Smooth muscle cell (in vitro differentiated cells): Measurements from ENCODE around the gene BCAS1. TPM values are rescaled to one million over a fixed set of nuclear protein-coding genes. Genes with fewer than 3 reads are reported as not detected.

Experiments
- DNase-seq: peaks from one replicate; lab custom pipeline; 2025; ENCODE audit not compliant: unreplicated experiment; lab: John Stamatoyannopoulos, UW
- H2AFZ ChIP-seq: fragments of 200-600 bp; sonication (generic); 2 replicates; pipeline ENCODE4 v1.6.0; 2016; ENCODE audit warnings: antibody characterized with exemption, low read depth, mild to moderate bottlenecking
- H3F3A ChIP-seq: fragments of 200-600 bp; sonication (generic); 2 replicates; pipeline ENCODE4 v1.6.0; 2017; ENCODE audit warnings: antibody characterized with exemption, low read depth
- H3K27ac ChIP-seq: fragments of 200-600 bp; sonication (generic); 2 replicates; pipeline ENCODE4 v1.5.1; 2016; ENCODE audit warnings: low read depth, mild to moderate bottlenecking
- H3K27me3 ChIP-seq: fragments of 200-600 bp; sonication (generic); 2 replicates; pipeline ENCODE4 v1.6.1; 2016; ENCODE audit warnings: low read depth, mild to moderate bottlenecking
- H3K36me3 ChIP-seq: fragments of 200-600 bp; sonication (generic); 2 replicates; pipeline ENCODE4 v1.5.1; 2016; ENCODE audit warnings: low read depth
- H3K4me1 ChIP-seq: fragments of 200-600 bp; sonication (generic); 2 replicates; pipeline ENCODE4 v1.5.1; 2016; ENCODE audit warnings: low read depth
- H3K4me2 ChIP-seq: fragments of 200-600 bp; sonication (generic); 2 replicates; pipeline ENCODE4 v1.6.0; 2016; ENCODE audit warnings: mild to moderate bottlenecking
- H3K4me3 ChIP-seq: fragments of 200-600 bp; sonication (generic); 2 replicates; pipeline ENCODE4 v1.5.1; 2016; ENCODE audit warnings: mild to moderate bottlenecking
- H3K79me2 ChIP-seq: fragments of 200-600 bp; sonication (generic); 2 replicates; pipeline ENCODE4 v1.6.0; 2016; ENCODE audit warnings: low read depth, mild to moderate bottlenecking
- H3K9ac ChIP-seq: fragments of 200-600 bp; sonication (generic); 2 replicates; pipeline ENCODE4 v1.6.0; 2016; ENCODE audit warnings: low read depth
- H3K9me3 ChIP-seq: fragments of 200-600 bp; sonication (generic); replicated peaks from 2 replicates; pipeline ENCODE4 v1.5.1; 2016; ENCODE audit warnings: low read depth
- H4K20me1 ChIP-seq: fragments of 200-600 bp; sonication (generic); 2 replicates; pipeline ENCODE4 v1.6.0; 2016; ENCODE audit warnings: low read depth
- WGBS: methylation state at CpG from one replicate; pipeline ENCODE4 v1.1.7; 2016; ENCODE audit warnings: low lambda C conversion rate; 5-methylcytosine and 5-hydroxymethylcytosine counted together
- polyA plus RNA-seq: library from polyadenylated mRNA; unstranded; fragments of >200 nt; fragmentation: Nextera tagmentation; extraction: Ambion mirVana; gene quantifications from 2 replicates; pipeline ENCODE4 v1.2.1, GENCODE V29; 2016
- total RNA-seq: library from RNA; depleted of rRNA; stranded (reverse); fragments of >200 nt; gene quantifications from 2 replicates; pipeline ENCODE4 v1.2.3, GENCODE V29; 2014
- TF ChIP-seq, protein P1 (sequence below): fragments of 200-600 bp; sonication (generic); IDR thresholded peaks from 2 replicates; pipeline ENCODE4 v1.5.1; 2017; ENCODE audit warnings: borderline replicate concordance, mild to moderate bottlenecking, antibody characterized with exemption; ENCODE audit not compliant: insufficient read depth, poor library complexity, severe bottlenecking

The BCAS1 gene
- total and polyA plus RNA-seq, 2 experiments from 2014 or later: 0.09 to 0.15 TPM

DNA sequence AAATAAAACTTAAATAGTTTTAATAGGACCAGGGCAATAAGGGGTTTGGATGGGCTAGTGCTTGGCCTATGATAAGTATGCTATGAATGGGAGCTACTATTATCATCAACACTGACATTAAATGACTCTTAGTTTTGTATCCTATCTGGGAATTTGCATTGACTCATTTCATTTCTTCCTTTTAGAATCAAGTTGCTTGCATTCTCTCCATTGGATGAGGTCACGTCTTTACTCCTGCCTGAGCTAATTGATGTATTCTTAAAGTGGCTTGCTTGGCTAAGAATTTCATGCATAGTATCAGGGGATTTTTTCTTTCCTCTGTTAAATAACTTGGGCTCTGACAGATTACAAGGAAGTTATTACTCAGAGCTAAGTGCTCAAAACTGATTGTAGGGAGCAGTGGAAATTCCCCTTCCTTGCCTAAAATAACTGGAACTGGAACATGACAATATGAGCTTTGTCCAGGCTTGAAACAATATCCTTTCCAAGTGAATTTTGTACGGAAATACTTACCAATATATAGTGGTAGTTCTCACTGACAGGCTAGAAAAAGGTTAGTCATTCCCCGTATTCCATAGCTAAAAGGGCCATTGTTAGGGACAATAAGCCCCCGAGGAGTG lies 169.9 kb downstream of the BCAS1 start:
- peak overlapping the region; percentile 97 for H3K27ac ChIP-seq
- H3K27me3 ChIP-seq: no peaks in the 10 kb centered on the region
- no peaks in the 10 kb centered on the region for H3K36me3 ChIP-seq
- no peak overlapping the region for H3K4me3 ChIP-seq
- H3K4me2 ChIP-seq: peak overlapping the region; percentile 70
- 30% methylated on average over 4 of the region's 4 CpGs for WGBS
- H3K79me2 ChIP-seq: no peaks in the 10 kb centered on the region
- TF ChIP-seq, protein P1, sequence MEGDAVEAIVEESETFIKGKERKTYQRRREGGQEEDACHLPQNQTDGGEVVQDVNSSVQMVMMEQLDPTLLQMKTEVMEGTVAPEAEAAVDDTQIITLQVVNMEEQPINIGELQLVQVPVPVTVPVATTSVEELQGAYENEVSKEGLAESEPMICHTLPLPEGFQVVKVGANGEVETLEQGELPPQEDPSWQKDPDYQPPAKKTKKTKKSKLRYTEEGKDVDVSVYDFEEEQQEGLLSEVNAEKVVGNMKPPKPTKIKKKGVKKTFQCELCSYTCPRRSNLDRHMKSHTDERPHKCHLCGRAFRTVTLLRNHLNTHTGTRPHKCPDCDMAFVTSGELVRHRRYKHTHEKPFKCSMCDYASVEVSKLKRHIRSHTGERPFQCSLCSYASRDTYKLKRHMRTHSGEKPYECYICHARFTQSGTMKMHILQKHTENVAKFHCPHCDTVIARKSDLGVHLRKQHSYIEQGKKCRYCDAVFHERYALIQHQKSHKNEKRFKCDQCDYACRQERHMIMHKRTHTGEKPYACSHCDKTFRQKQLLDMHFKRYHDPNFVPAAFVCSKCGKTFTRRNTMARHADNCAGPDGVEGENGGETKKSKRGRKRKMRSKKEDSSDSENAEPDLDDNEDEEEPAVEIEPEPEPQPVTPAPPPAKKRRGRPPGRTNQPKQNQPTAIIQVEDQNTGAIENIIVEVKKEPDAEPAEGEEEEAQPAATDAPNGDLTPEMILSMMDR: no peak
- no peaks in the 10 kb centered on the region for H4K20me1 ChIP-seq
- H3K9me3 ChIP-seq: no peaks in the 10 kb centered on the region
- no peak for DNase-seq
- peak overlapping the region; percentile 85 for H3K9ac ChIP-seq
- H2AFZ ChIP-seq: no peak overlapping the region
- peaks cover 29% of the 10 kb centered on the region for H3F3A ChIP-seq
- H3K4me1 ChIP-seq: peaks cover 35% of the 10 kb centered on the region

DNA sequence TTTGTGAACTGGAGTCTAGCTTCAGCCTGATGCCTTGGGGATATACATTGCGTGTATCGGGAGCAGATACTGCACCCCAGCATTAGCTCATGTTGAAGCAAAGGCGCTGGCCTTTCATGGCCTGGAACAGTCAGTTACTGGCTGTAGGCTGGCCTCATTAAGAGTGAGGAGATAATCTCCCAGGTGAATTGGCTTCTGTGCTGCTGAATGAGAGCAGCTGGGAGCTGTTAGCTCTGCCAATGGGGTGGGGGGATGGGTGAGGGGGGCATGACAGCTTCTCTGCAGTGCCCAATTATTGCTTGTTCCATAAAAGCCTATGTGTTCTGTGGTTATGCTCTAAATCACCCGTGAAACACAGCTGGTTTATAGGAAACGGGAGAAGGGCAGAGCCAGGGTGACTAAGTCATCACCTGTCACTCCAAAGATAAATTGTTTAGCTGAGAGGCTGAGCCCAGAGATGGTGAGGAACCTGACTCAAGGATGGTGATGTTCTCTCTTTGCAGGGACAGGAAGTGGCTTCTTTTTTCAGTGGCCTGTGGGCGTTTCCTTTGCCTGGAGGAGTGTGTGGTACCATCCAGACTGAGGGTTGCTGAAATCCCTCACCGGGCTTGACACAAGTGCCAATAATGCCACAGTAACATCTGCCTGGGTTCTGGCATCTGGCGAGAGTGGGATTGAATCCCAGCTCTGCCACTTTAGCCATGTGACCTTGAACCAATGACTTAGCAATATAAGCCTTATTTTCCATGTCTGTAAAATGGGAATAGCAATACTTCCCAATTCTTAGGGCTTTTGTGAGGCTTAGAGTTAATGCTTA lies 170.8 kb downstream of the BCAS1 start:
- no peaks in the 10 kb centered on the region for H3K27me3 ChIP-seq
- H3K9ac ChIP-seq: no peak overlapping the region
- no peak overlapping the region for H2AFZ ChIP-seq
- H4K20me1 ChIP-seq: no peaks in the 10 kb centered on the region
- no peaks in the 10 kb centered on the region for H3K79me2 ChIP-seq
- H3K9me3 ChIP-seq: no peaks in the 10 kb centered on the region
- DNase-seq: no peak
- H3K27ac ChIP-seq: peak overlapping the region; percentile 97
- no peaks in the 10 kb centered on the region for H3K36me3 ChIP-seq
- WGBS: 38% methylated on average over 8 of the region's 8 CpGs
- TF ChIP-seq, protein P1: no peak
- peaks cover 35% of the 10 kb centered on the region for H3K4me1 ChIP-seq
- H3K4me3 ChIP-seq: no peak overlapping the region
- peaks cover 29% of the 10 kb centered on the region for H3F3A ChIP-seq
- peak overlapping the region; percentile 16 for H3K4me2 ChIP-seq

DNA sequence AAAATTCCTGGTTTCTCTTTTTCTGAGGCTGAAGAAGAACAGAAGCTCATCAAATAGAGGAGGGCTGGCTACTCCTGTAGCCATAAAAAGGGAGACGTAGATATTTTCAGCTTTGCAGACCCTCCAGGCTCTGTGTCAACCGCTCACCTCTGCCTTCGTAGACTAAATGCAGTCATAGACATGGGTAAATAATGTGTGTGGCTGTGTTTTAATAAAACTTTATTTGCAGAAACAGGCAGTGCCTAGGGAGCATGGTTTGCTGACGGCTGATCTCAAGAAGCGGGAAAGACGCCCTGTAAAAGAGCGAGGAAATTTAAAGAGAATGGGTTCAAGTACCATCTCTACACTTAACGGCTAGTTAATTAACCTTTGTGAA lies 171.8 kb downstream of the BCAS1 start:
- Histone ChIP-seq H3K27ac (no peak overlapping the region), H3K4me2 (no peak overlapping the region), H3K4me3 (no peak overlapping the region), H3K9ac (no peak overlapping the region), H4K20me1 (no peaks in the 10 kb centered on the region), H3F3A (peaks cover 29% of the 10 kb centered on the region), H3K4me1 (peaks cover 35% of the 10 kb centered on the region), H3K9me3 (no peaks in the 10 kb centered on the region), H3K79me2 (no peaks in the 10 kb centered on the region), H3K27me3 (no peaks in the 10 kb centered on the region), H2AFZ (no peak overlapping the region), H3K36me3 (no peaks in the 10 kb centered on the region)
- DNase-seq: no peak
- WGBS: 96% methylated on average over 8 of the region's 8 CpGs
- TF ChIP-seq, protein P1: no peak
